Measurements from ENCODE around the gene CACNA1G. TPM values are rescaled to one million over a fixed set of nuclear protein-coding genes. Genes with fewer than 3 reads are reported as not detected.

CACNA1G gene
- total RNA-seq, 1 donor from 2014 or later: not detected

DNA sequence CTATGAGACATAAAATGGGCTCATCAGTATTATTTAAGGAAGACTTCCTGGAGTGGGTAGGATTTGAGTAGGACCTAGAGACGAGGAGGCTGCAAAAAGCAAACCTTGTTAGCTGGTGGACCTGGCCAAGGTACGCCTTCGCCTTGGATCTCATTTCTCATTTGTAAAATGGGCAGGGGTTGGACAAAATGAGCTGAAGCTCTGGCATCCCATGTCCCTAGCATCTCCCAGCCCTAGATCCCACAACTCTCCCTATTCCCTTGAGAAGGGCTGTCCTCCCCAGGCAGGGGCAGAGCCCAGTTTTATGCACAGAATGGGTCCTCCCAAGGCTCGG is 13.8 kb upstream of the CACNA1G start:
- no peak for DNase-seq
- ATAC-seq: no peak
- Histone ChIP-seq H3K4me3 (peak overlapping the region; percentile 63), H3K4me1 (peaks cover 14% of the 10 kb centered on the region), H3K27me3 (no peaks in the 10 kb centered on the region), H3K36me3 (no peaks in the 10 kb centered on the region), H3K27ac (peak overlapping the region; percentile 78), H3K9me3 (no peaks in the 10 kb centered on the region)
- intact Hi-C loops (cut with DNase I): loop anchor here (10.0 kb wide), 2 partner anchors 138 to 298 kb away; no protein-coding TSS in a partner anchor
- TF ChIP-seq, protein P1, sequence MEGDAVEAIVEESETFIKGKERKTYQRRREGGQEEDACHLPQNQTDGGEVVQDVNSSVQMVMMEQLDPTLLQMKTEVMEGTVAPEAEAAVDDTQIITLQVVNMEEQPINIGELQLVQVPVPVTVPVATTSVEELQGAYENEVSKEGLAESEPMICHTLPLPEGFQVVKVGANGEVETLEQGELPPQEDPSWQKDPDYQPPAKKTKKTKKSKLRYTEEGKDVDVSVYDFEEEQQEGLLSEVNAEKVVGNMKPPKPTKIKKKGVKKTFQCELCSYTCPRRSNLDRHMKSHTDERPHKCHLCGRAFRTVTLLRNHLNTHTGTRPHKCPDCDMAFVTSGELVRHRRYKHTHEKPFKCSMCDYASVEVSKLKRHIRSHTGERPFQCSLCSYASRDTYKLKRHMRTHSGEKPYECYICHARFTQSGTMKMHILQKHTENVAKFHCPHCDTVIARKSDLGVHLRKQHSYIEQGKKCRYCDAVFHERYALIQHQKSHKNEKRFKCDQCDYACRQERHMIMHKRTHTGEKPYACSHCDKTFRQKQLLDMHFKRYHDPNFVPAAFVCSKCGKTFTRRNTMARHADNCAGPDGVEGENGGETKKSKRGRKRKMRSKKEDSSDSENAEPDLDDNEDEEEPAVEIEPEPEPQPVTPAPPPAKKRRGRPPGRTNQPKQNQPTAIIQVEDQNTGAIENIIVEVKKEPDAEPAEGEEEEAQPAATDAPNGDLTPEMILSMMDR (IDR thresholded peaks at IDR 0.05): no peak

DNA sequence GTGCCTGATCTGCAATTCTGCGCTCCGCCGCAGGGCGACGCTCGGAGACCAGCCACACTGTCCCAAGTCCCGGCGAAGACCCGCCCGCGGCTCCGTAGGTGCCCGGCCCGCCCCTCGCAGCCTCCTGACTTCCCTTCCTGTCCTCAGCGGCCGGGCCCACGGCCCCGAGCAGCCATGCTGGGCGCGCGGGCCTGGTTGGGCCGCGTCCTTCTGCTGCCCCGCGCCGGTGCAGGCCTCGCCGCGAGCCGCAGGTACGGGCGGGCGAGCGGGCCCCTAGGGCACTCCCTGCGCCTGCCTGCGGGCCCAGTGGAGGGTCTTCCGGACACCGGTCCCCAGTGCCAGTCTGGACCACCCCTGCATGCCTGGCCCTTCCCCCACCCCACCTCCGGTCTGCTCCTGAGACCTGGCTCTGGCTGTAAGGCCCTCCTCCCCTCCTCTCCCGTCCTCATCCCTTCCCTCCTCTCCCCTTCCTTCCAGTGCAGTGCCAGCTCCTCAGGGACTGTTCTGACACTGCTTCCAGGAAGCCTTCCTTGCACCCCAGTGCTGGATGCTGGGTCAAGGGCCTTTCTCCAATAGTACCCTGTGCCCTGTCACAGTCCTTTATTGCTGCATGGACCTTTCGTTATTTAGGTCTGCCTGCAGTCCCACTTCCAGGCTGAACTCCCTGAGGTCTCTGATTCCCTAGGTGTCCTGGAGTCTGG is 13.3 kb upstream of the CACNA1G start, which contains the start of gene SPATA20:
TSS of gene SPATA20 (plus strand) at position 140 of the 701 bp plus-strand sequence. CDS start at position 175, 35 bp downstream.
- Histone ChIP-seq H3K27me3 (no peaks in the 10 kb centered on the region), H3K27ac (peak within 1 kb of the TSS; percentile 78), H3K4me3 (peak within 1 kb of the TSS; percentile 63), H3K4me1 (peaks cover 12% of the 10 kb centered on the region), H3K9me3 (no peaks in the 10 kb centered on the region), H3K36me3 (no peaks in the 10 kb centered on the region)
- ATAC-seq (peak; percentile 87), DNase-seq (peak; percentile 96)
- intact Hi-C loops (cut with DNase I): loop anchor here (10.0 kb wide), 2 partner anchors 138 to 298 kb away; no protein-coding TSS in a partner anchor
- TF ChIP-seq, protein P1 (IDR thresholded peaks at IDR 0.05): peak; percentile 98

DNA sequence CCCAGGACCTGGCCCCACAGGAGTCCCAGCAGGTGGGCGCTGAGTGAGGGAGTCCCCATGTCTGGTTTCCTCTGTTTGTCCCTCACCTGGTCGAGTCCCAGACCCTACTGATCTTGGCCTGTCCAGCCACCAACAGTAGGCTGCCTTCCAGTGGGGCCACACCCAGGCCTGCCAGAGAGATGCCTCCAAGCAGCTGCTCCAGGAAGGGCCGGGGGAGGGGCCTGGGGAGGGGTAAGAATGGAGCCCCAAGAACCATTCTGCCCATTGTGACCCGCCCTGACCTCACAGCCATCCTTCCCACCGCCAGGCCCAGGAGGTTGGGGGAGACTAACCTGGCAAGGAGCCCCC is 12.8 kb upstream of the CACNA1G start:
- TF ChIP-seq, protein P1 (IDR thresholded peaks at IDR 0.05): no peak
- DNase-seq (no peak), ATAC-seq (no peak)
- Histone ChIP-seq H3K27ac (peak overlapping the region; percentile 78), H3K4me3 (peak overlapping the region; percentile 63), H3K9me3 (no peaks in the 10 kb centered on the region), H3K36me3 (no peaks in the 10 kb centered on the region), H3K27me3 (no peaks in the 10 kb centered on the region), H3K4me1 (peaks cover 7% of the 10 kb centered on the region)
- intact Hi-C loops (cut with DNase I): loop anchor here (10.0 kb wide), 2 partner anchors 137 to 297 kb away; no protein-coding TSS in a partner anchor

DNA sequence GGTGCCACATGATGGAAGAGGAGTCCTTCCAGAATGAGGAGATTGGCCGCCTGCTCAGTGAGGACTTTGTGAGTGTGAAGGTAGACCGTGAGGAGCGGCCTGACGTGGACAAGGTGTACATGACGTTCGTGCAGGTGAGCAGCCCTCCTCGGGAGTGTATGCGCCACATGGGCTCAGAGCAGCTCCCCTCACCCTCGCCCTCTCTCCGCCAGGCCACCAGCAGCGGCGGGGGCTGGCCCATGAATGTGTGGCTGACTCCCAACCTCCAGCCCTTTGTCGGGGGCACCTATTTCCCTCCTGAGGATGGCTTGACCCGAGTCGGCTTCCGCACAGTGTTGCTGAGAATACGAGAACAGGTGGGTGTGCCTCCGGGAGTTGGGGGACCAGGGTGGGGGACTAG is 11.7 kb upstream of the CACNA1G start:
- intact Hi-C loops (cut with DNase I): loop anchor here (10.0 kb wide), 2 partner anchors 136 to 296 kb away; no protein-coding TSS in a partner anchor

DNA sequence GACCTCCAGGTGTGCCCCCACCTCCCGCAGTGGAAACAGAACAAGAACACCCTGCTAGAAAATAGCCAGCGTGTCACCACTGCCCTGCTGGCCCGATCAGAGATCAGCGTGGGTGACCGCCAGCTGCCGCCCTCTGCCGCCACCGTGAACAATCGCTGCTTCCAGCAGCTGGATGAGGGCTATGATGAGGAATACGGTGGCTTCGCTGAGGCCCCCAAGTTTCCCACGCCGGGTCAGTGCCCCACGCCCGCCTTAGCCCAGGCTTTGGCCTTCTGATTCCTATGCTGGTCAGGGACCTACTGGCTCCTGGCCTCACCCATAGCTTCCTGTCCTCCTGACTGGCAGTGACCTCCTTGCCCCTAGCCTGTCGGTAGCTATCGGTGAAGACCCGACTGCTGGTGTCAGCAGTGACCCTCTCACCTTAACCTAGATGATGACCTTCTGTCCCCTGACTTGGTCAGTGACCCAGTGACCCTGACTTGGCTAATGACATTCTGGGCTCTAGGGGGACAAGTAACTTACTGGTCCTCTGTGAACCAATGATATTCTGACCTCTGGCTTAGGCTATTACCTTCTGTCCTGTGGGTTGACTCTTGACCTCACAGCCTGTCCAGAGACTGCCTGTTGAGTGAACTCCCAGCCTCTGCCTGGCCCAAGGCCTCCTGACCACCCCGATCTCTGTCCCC is 11.1 kb upstream of the CACNA1G start:
- TF ChIP-seq, protein P1 (IDR thresholded peaks at IDR 0.05): no peak
- Histone ChIP-seq H3K9me3 (no peaks in the 10 kb centered on the region), H3K36me3 (no peaks in the 10 kb centered on the region), H3K4me3 (no peak overlapping the region), H3K4me1 (no peaks in the 10 kb centered on the region), H3K27me3 (no peaks in the 10 kb centered on the region), H3K27ac (no peak overlapping the region)
- no peak for ATAC-seq
- intact Hi-C loops (cut with DNase I): loop anchor here (10.0 kb wide), 2 partner anchors 135 to 295 kb away; no protein-coding TSS in a partner anchor
- no peak for DNase-seq

More for the DNA sequence above, 11.7 kb upstream of the CACNA1G start:
- no peak for DNase-seq
- Histone ChIP-seq H3K27me3 (no peaks in the 10 kb centered on the region), H3K4me1 (no peaks in the 10 kb centered on the region), H3K36me3 (no peaks in the 10 kb centered on the region), H3K9me3 (no peaks in the 10 kb centered on the region), H3K4me3 (no peak overlapping the region), H3K27ac (no peak overlapping the region)
- no peak for ATAC-seq
- TF ChIP-seq, protein P1 (IDR thresholded peaks at IDR 0.05): no peak

Measured in upper lobe of right lung (tissue), 1 donor.